SK-N-MC (cell line): ENCODE data around the gene LRRTM4.

Experiments
- EZH2 ChIP-seq: fragments of 200-600 bp; sonication (generic); IDR thresholded peaks from one replicate; pipeline ENCODE4 v1.6.1; 2017; ENCODE audit warnings: antibody characterized with exemption
- POLR2AphosphoS5 ChIP-seq: IDR thresholded peaks from 2 replicates; pipeline ENCODE4 v1.6.1; 2012; ENCODE audit warnings: mild to moderate bottlenecking, low read depth, low read length, borderline replicate concordance

DNA sequence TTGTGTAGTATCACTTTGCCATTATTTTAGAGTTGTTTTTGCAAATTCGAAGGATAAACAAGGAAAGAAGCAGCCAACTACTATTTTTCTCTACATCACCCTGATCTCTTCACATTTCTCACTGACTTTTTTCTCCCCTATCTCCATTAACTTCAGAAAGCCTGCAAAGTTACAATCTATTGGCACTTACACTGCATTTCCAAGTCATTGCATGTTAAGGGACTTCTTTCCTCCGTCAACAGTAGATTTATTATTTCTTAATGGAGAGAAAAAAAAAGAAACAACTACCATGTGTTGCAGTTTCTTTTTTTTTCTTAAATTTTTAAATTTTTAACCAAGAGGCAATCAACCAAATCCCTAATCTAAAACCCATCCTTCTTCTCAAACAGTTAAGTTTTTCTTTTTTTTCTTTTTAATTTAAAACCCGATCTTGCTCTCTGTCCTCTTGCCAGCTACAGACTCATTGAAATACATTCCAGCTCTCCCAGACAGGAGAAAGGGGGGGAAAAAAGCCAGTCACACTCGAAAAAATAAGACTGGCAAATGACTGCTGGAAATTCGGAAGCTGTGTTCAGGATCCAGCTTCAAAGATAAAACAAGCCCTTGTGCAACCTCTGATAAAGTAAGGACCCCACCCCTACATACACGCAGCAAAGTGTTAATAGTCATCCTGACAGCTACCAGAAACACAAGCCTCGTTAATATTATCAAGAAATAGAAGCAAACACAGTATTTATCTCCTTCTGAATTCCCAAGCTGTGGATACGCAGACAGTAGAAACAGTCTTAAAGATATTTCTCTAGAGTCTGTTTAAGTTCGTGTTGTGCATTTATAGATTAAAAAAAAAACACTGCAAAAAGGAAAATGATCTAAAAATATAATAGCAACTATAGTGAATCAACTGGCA, 1.3 kb downstream of the LRRTM4 start:
- TF ChIP-seq POLR2AphosphoS5: no peak
- no peak for TF ChIP-seq EZH2
